GM13977 (cell line): Measurements from ENCODE around the gene LRIG3.
"Not testable (repeated sequence)": the region's sequence is repeated elsewhere in the genome, so short reads cannot be mapped to it uniquely, and the experiment has no call there.

Experiments used
- DNase-seq: peaks from one replicate; pipeline ENCODE4 v3.0.0; 2012; ENCODE audit warnings: low spot score
- CTCF ChIP-seq: IDR thresholded peaks from 2 replicates; pipeline ENCODE4 v1.5.1; 2012; ENCODE audit warnings: mild to moderate bottlenecking, control low read depth; ENCODE audit not compliant: insufficient read depth; ENCODE audit errors: extremely low read depth, missing control alignments
- in situ Hi-C: fragments of 300-500 bp; cut with MboI; formaldehyde crosslinking; loops from one replicate; pipeline ENCODE4 v1.12.0; 2022; ENCODE audit warnings: low sequenced_read_pairs, low pct_unique_long_range_greater_than_20kb, mixed read lengths, inconsistent platforms; ENCODE audit not compliant: unreplicated experiment

The LRIG3 gene

GRCh38 chr12:58954002-58954401 lies 33.7 kb upstream of the LRIG3 start:
- TF ChIP-seq CTCF, result no peak
- no peak for DNase-seq
- in situ Hi-C loops, result no loop called here

- no peak for TF ChIP-seq CTCF
- in situ Hi-C loops, result no loop called here
- no peak for DNase-seq
Measured at GRCh38 chr12:58950739-58951100, 30.4 kb upstream of the LRIG3 start.

- DNase-seq, in situ Hi-C loops: not testable (repeated sequence)
Measured at GRCh38 chr12:58949954-58950738, 29.8 kb upstream of the LRIG3 start.

- no peak for DNase-seq
- in situ Hi-C loops, result no loop called here
- TF ChIP-seq CTCF, result no peak
Measured at GRCh38 chr12:58943079-58943478, 22.8 kb upstream of the LRIG3 start.

GRCh38 chr12:58942345-58942744 lies 22.0 kb upstream of the LRIG3 start:
- in situ Hi-C loops, result no loop called here
- TF ChIP-seq CTCF, result no peak
- DNase-seq, result no peak

GRCh38 chr12:58939399-58940100 lies 19.2 kb upstream of the LRIG3 start:
- no peak for TF ChIP-seq CTCF
- in situ Hi-C loops, result no loop called here

GRCh38 chr12:58938440-58938839 lies 18.1 kb upstream of the LRIG3 start:
- in situ Hi-C loops, result no loop called here
- no peak for DNase-seq
- TF ChIP-seq CTCF, result no peak

More at GRCh38 chr12:58939399-58940100, 19.2 kb upstream of the LRIG3 start:
- DNase-seq, result no peak
